ENCODE measurements around the gene C4A.
"Not testable (repeated sequence)": the region's sequence is repeated elsewhere in the genome, so short reads cannot be mapped to it uniquely, and the experiment has no call there.

Gene C4A

DNA sequence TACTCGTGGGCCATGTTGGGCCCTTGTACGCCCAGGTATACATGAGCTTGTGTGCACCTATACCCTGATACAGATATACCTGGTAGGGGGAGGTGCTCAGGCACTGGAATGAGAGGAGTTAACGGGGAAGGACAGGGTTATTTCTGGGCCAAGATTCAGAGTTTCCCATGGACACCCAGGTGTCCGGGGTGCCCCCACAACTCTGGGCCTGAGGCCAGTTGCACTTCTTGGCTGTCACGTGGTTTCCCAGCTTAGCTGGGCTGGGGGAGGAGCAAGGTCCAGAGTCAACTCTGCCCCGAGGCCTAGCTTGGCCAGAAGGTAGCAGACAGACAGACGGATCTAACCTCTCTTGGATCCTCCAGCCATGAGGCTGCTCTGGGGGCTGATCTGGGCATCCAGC lies at the start of gene C4A:
Gene C4A, plus strand, starts transcription at position 314 of the 400 bp plus-strand sequence. Its CDS starts 51 bp downstream, at position 365.
- DNase-seq: not testable (repeated sequence)

DNA sequence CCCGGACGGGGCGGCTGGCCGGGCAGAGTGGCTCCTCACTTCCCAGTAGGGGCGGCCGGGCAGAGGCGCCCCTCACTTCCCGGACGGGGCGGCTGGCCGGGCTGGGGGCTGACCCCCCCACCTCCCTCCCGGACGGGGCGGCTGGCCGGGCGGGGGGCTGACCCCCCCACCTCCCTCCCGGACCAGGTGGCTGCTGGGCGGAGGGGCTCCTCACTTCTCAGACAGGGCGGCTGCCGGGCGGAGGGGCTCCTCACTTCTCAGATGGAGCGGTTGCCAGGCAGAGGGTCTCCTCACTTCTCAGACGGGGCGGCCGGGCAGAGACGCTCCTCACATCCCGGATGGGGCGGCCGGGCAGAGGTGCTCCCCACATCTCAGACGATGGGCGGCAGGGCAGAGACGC lies 49.7 kb upstream of the C4A start:
- DNase-seq: not testable (repeated sequence)

DNA sequence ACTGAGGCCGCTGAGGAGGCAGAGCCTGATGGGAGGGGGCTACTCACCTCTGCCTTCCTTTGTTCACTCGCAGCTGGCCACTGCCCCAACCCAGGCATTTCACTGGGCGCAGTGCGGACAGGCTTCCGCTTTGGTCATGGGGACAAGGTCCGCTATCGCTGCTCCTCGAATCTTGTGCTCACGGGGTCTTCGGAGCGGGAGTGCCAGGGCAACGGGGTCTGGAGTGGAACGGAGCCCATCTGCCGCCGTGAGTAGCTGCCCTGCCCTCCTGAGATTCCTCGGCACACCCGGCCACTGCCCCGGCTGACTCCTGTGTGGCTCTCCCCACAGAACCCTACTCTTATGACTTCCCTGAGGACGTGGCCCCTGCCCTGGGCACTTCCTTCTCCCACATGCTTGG lies 48.3 kb upstream of the C4A start:
- no peak for DNase-seq

DNA sequence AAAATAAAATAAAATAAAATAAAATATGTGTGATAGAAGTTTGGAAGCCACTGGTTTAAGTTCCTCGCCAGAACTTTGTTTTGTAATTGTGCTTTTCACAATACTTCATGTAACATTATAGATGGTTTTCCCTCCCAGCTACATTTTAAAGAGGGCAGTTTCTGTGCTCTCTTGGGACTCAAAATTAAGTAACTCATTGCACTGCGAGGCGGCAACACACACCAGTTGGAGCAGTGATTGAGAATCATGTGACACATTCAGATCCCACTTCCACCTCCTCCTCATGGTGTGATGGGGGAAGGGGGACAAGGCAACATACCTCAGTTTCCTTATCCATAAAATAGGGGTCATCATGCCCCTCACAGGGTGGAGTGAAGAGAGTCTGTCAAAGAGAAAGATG lies 46.8 kb upstream of the C4A start:
- no peak for DNase-seq

DNA sequence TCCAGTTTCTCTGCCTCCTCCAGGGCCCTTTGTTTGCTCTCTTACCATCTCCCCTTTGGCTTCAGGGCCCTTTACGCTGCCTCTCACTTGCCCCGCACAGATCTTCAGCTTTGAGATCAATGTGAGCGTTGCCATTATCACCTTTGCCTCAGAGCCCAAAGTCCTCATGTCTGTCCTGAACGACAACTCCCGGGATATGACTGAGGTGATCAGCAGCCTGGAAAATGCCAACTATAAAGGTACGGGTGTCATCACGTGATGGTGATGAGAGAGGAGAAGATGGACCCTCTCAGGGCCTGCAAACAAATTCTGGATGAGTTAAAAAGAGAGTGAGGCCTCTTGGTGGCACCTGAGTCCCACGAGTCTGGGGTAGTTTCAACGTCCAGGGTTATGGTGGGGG lies 46.0 kb upstream of the C4A start:
- no peak for DNase-seq

DNA sequence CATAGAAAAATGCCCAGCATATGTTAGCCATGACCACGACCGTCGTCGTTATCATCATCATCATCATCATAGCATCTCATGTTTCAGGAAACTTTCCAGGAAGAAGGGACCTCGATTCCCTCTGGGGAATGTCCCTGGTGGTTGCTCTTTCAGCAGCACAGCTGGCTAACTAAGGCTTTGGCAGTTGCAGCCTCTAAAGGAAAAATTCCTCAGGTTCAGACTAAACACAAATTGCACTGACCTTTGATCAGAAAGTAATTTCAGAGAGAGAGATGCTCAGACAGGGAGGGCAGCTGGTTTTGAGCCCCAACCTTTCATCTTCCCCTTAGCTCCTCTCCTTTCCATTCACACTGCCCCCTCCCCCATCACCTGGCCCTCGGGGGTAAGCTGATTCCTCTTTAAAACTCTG lies 41.6 kb upstream of the C4A start:
- no peak for DNase-seq

DNA sequence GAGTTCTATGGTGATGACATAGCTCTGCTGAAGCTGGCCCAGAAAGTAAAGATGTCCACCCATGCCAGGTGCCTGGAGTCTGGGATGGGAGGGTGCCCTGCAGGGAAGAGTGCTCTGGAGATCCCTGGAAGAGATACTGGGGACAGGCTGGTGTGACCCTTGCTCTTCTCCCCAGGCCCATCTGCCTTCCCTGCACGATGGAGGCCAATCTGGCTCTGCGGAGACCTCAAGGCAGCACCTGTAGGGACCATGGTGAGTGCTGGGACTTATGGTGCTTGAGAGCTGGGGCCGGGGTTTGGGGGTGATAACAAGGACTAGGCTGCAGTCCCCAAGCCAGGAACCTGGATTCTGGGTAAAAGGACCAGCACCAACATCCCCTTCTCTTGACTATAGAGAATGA lies 38.1 kb upstream of the C4A start:
- no peak for DNase-seq

DNA sequence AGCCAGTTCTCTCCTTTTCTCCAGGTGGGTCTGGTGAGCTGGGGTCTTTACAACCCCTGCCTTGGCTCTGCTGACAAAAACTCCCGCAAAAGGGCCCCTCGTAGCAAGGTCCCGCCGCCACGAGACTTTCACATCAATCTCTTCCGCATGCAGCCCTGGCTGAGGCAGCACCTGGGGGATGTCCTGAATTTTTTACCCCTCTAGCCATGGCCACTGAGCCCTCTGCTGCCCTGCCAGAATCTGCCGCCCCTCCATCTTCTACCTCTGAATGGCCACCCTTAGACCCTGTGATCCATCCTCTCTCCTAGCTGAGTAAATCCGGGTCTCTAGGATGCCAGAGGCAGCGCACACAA lies 36.7 kb upstream of the C4A start:
- DNase-seq: no peak

DNA sequence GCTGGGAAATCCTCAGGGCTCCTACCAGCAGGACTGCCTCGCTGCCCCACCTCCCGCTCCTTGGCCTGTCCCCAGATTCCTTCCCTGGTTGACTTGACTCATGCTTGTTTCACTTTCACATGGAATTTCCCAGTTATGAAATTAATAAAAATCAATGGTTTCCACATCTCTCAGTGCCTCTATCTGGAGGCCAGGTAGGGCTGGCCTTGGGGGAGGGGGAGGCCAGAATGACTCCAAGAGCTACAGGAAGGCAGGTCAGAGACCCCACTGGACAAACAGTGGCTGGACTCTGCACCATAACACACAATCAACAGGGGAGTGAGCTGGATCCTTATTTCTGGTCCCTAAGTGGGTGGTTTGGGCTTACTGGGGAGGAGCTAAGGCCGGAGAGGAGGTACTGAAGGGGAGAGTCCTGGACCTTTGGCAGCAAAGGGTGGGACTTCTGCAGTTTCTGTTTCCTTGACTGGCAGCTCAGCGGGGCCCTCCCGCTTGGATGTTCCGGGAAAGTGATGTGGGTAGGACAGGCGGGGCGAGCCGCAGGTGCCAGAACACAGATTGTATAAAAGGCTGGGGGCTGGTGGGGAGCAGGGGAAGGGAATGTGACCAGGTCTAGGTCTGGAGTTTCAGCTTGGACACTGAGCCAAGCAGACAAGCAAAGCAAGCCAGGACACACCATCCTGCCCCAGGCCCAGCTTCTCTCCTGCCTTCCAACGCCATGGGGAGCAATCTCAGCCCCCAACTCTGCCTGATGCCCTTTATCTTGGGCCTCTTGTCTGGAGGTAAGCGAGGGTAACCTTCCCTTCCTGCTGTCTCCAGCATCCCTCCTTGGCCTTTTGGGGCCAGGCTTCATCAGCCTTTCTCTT lies 36.1 kb upstream of the C4A start, which contains the start of gene CFB:
Gene CFB, plus strand, starts transcription at position 589 of the 863 bp plus-strand sequence. Its CDS starts 127 bp downstream, at position 716.
- no peak for DNase-seq

DNA sequence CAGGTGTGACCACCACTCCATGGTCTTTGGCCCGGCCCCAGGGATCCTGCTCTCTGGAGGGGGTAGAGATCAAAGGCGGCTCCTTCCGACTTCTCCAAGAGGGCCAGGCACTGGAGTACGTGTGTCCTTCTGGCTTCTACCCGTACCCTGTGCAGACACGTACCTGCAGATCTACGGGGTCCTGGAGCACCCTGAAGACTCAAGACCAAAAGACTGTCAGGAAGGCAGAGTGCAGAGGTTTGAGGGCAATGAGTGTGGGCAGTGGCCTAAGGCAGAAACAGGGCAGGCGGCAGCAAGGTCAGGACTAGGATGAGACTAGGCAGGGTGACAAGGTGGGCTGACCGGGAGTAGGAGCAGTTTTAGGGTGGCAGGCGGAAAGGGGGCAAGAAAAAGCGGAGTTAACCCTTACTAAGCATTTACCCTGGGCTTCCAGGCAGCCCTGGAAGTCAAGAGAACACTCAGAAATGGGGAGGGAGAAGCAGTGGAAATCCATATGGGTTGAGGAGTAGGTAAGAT lies 35.4 kb upstream of the C4A start:
- DNase-seq: no peak

DNA sequence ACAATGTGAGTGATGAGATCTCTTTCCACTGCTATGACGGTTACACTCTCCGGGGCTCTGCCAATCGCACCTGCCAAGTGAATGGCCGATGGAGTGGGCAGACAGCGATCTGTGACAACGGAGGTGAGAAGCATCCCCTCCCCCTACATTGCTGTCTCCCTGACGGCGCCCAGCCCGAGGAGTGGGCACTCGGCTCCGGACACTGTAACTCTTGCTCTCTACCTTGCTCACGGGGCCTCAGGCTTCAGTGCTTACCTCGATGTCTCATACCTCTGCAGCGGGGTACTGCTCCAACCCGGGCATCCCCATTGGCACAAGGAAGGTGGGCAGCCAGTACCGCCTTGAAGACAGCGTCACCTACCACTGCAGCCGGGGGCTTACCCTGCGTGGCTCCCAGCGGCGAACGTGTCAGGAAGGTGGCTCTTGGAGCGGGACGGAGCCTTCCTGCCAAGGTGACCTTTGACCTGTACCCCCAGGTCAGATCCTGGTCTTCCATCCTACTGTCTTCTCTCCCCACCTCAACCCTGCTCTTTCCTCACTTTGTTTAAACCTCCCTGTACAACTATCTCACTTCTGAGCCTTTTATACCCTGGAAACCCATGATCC lies 34.7 kb upstream of the C4A start:
- DNase-seq: no peak

DNA sequence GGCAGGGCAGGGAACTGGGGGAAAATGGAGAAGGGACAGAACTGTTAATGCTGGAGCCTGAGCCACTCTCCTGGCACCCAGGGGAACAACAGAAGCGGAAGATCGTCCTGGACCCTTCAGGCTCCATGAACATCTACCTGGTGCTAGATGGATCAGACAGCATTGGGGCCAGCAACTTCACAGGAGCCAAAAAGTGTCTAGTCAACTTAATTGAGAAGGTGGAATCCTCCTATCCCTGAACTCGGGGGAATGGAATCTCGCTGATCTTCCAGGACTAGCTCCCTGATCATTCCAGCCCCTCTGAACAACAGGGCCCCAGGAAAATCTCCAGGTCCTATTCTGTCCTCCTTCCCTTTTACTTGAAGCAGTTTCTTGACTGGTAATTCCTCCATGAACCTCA lies 34.0 kb upstream of the C4A start:
- DNase-seq: no peak

DNA sequence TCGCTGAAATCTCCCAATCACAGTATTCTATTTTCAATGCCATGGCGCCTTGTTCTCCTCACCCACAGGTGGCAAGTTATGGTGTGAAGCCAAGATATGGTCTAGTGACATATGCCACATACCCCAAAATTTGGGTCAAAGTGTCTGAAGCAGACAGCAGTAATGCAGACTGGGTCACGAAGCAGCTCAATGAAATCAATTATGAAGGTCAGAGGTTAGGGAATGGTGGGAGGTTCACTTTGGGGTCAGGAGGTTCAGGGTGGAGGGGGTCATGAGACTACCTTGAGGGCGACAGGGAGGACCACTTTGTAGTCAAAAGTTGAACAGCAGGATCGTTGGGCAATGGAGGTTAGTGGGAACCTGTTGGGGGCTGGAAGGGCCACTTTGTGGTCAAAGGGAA lies 33.6 kb upstream of the C4A start:
- DNase-seq: no peak

DNA sequence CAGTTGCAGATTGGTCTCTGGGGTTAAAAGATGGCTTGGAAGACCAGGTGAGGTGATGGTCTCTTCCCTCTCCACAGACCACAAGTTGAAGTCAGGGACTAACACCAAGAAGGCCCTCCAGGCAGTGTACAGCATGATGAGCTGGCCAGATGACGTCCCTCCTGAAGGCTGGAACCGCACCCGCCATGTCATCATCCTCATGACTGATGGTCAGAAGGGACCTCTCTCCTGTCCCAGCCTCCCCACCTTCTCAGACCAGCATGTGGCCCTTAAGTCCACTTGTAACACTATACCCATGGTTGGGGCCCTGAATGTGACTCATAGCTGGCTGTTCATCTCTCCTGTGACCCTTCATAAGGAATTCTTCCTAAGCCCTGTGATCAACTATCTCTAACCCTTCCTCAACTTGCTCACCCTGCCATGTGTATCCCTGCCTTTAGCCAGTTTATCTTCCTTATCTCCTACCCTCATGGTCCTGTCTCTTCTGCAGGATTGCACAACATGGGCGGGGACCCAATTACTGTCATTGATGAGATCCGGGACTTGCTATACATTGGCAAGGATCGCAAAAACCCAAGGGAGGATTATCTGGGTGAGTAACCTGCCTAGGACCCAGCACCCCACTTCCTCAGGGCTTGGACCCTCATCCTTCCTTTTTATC lies 33.0 kb upstream of the C4A start:
- DNase-seq: no peak

DNA sequence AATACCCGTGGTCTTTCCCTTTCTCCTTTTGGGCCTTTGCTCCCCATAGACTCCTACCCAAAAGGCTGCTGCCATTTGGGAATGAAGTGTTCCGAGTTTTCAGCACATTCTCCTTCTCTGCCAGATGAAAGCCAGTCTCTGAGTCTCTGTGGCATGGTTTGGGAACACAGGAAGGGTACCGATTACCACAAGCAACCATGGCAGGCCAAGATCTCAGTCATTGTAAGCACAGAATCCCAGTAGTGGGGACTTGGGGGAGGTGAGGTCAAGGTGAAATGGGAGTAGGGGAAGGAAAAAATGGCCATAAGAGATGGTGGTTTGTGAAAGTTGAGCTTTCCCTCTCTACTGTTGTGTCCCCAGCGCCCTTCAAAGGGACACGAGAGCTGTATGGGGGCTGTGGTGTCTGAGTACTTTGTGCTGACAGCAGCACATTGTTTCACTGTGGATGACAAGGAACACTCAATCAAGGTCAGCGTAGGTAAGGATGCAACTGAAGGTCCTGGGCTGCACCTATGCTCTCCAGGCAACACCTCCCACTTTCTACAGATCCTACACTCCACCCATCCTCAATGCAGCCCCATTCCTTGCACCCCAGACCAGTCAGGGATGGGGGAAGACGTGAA lies 31.8 kb upstream of the C4A start:
- no peak for DNase-seq

DNA sequence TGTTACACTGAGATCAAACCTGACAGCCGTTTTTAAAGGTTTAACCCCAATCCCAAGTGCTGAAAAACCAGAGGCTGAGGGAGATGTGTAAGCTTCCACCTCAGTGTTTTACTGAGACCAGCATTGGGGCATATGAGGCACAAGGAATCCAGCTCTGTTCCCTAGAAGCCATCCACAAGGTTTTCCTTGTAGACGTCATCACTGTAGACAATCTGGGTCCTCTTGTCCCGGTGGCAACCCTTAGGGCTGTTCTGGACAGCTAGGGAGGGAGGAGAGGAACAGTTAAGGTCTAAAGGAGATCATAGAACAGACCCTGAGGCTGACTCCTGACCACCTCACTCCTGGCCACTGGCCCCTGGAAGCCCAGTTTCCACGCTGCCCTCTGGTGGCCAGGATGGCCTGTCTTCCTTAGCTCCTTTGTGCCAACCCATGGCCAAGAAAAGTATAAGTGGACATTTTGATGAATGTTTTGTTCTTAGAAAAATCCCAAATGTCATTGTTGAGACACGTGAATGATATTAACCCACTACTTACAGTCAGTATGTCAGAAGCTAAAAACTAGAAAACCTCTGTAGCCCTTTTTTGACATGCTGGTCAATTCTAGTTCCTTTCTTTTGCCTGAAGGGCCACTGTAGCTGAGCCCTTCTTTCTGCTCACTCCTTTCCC lies 29.6 kb upstream of the C4A start:
- peak; percentile 18 for DNase-seq

DNA sequence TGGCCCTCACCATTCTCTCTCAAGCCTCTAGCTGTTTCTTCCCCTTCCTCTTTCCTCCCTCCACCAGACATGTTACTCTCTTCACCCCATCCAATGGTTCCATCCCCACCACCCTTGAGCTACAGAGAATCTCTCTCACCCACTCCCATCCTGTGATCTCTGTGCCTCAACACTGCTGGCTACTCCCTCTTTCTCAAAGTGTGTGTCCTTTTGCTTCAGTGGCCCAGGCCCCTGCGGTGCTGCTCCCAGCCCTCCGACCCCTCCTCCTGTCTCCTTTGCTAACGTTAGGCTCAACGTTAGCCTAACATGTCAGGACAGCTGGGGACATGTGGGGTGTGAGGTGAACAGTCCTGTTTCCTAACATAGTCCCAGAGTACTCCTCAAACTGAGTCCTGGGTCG lies 29.0 kb upstream of the C4A start:
- no peak for DNase-seq

DNA sequence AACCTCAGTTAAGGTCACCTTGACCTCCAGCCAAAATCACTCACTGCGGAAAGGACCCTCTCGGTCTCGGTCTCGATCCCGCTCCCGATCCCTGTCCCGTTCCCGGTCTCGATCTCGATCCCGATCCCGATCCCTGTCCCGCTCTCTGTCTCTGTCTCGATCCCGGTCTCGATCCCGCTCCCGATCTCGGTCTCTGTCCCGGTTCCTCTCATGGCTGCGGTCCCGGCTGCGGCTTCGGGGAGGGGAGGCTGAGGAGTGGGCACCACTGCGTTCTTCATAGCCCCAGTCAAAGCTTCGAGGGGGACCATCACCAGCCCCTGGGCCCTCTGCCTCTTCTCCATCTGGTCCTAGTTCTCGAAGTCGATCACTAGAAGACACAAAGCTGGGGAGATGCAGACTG lies 27.3 kb upstream of the C4A start:
- DNase-seq: no peak

DNA sequence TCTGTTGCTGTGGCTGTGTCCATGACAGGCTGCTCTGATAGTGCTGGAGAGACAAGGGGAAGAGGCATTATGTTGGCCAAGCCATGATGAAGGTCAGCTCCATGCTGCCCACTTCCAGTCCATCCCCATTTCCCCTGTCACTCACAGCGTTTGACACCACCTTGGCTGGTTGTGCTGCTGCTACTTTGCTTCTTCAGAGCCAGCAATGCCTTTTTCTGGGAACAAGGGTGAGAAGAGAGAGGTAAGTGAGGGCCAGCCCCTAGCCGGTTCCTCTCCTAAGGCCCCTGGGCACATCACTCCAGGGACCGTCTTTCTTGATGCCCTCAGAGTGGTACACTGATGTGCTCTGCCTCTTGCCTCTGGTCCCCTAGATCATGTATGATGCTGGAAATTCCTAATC lies 25.1 kb upstream of the C4A start:
- no peak for DNase-seq

DNA sequence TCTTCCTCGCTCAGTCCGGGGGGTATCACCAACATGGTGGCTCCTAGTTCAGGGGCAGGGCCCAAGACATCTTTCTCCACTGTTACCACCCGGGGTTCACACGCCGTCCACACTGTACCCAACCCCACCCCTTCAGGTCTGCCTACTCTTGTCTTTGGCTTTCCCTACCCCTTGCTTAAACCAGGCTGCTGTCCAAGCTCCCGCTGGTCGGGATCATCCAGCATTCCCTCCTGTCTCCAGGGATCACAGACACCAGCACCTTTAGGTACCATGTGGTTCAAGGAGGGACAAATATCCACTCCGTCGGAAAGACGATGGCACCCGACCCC lies 23.5 kb upstream of the C4A start:
- no peak for DNase-seq

DNA sequence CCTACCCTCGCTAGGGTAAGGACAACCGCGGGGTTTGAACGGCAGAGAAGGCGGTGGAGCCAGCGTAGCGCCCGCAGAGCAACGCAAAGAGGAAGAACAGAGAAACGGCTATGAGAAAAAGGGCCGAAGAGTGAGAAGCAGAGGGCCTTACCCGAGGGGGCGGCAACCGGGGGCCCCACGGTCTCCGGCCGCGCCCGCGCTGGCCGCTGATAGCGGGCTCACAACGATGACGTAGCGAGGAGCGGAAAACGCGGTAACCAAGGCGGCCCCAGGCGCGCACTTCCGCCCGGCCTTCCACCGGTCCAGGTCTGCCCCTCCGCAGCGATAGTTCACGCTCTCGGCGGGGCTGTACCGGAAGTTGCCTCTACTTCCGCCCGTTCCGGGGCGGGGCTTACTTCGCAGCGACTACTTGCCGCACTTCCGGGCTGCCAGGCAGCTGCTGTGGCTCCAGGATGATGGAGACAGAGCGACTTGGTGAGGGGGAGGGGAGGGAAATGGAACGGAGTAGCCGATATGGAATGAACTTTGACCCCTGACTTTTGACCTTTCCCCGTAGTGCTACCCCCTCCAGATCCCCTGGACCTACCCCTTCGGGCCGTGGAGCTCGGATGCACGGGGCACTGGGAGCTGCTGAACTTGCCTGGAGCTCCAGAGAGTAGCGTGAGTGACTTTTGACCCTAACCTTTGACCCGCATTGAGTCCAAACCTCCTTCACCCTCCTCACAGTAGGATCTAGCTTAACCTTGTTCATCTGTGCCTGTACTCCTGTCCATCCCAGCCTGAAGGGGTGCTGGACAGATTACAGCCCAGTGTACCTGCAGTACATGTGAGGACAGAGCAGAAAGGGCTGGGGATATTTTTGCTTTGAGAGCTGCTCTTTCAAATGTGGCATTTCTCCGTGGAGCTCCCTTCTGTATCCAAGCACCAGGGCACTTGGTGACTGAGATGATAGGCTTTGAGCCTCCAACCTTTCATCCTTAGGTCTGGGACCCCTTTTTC lies 22.8 kb upstream of the C4A start, which contains the start of the genes NELFE and SKIC2:
Gene NELFE, minus strand, starts transcription at position 231 of the 999 bp plus-strand sequence. CDS start 525 bp downstream, outside the sequence.
Gene SKIC2, plus strand, starts transcription at position 435 of the 999 bp plus-strand sequence. Its CDS starts 18 bp downstream, at position 453.
- peak; percentile 98 for DNase-seq

Measured in NCI-H1105 (cell line).